Suprapubic skin (tissue), 4 donors: ENCODE measurements around the gene HOXA4.

Experiments
- POLR2A ChIP-seq, 2 donors: fragments of 450-650 bp; IDR thresholded peaks; one replicate each; pipeline ENCODE4 v1.6.1; 2017; ENCODE audit warnings: antibody characterized with exemption in 2 of 2, mild to moderate bottlenecking in 2 of 2, moderate library complexity in 2 of 2
- POLR2AphosphoS5 ChIP-seq, 3 donors: sonication (generic); formaldehyde crosslinking; IDR thresholded peaks; one replicate each; pipeline ENCODE4 v1.6.1; 2017; ENCODE audit warnings: antibody characterized with exemption in 3 of 3
- TF ChIP-seq, protein P1 (sequence below), 2 donors: fragments of 200-600 bp in 1 of 2; fragments of 450-650 bp in 1 of 2; sonication (generic) in 1 of 2; IDR thresholded peaks; one replicate each; pipeline ENCODE4 v1.5.1; 2016 to 2019; ENCODE audit warnings: antibody characterized with exemption in 2 of 2, mild to moderate bottlenecking in 1 of 2, moderate library complexity in 1 of 2

DNA sequence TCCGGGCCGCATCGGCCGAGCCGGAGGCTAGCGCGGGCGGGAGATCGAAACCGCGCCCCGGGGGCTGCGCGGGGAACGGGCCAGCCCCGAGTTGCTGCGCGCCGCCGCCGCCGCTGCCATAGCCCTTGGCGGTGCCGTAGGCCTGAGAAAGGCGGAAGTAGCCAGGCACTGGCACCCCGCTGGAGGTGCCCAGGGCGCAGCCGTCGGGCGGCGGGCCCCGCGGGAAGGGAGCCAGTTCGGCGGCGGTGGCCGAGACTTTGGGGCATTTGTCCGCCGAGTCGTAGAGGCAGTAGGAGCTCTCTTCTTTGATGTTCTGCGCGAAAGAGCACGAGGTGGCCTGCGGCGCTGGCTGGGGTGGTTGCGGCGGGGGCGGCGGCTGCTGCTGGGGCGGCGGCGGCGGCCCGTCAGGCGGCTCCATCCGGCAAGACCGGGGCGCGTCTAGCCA lies 43.0 kb upstream of the HOXA4 start:
- TF ChIP-seq, protein P1, sequence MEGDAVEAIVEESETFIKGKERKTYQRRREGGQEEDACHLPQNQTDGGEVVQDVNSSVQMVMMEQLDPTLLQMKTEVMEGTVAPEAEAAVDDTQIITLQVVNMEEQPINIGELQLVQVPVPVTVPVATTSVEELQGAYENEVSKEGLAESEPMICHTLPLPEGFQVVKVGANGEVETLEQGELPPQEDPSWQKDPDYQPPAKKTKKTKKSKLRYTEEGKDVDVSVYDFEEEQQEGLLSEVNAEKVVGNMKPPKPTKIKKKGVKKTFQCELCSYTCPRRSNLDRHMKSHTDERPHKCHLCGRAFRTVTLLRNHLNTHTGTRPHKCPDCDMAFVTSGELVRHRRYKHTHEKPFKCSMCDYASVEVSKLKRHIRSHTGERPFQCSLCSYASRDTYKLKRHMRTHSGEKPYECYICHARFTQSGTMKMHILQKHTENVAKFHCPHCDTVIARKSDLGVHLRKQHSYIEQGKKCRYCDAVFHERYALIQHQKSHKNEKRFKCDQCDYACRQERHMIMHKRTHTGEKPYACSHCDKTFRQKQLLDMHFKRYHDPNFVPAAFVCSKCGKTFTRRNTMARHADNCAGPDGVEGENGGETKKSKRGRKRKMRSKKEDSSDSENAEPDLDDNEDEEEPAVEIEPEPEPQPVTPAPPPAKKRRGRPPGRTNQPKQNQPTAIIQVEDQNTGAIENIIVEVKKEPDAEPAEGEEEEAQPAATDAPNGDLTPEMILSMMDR (IDR thresholded peaks at IDR 0.05): no peak
- TF ChIP-seq POLR2AphosphoS5 (IDR thresholded peaks at IDR 0.05) (no peak), POLR2A (IDR thresholded peaks at IDR 0.05) (no peak)
